Ureter (tissue), 1 donor: ENCODE data around the gene HSDL2. TPM values are rescaled to one million over a fixed set of nuclear protein-coding genes. Genes with fewer than 3 reads are reported as not detected.
"Not testable (repeated sequence)": the region's sequence is repeated elsewhere in the genome, so short reads cannot be mapped to it uniquely, and the experiment has no call there.

Experiments used
- DNase-seq: peaks from one replicate; pipeline ENCODE4 v3.0.0-alpha.2; 2020; ENCODE audit warnings: low spot score
- total RNA-seq: library from RNA; stranded (reverse); gene quantifications from one replicate; pipeline ENCODE4 v1.2.4, GENCODE V29; 2023
- donor health status: DM: yes; HTN: yes; CAD: no.

Gene HSDL2
- total RNA-seq, 1 donor from 2014 or later: 61.4 TPM

DNA sequence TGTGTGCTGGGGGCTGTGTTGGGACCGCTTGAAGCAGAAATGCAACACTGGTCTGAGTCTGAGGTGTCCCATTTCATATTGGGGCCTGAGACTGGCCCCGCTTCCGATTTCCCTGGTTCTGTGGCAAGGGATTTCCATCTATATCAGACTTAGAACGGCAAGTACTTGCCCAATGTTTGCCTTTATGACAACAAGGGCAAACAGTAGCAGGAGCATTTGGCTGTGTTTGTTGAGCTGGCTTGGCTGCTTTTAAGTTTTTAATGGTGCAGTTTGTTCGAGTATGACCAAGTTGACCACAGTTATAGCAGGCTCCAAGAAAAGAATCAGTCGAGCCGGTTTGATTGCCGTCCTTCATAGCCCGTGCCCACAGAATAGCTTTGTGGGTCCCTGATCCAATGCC lies 17.0 kb downstream of the HSDL2 start:
- DNase-seq: no peak

DNA sequence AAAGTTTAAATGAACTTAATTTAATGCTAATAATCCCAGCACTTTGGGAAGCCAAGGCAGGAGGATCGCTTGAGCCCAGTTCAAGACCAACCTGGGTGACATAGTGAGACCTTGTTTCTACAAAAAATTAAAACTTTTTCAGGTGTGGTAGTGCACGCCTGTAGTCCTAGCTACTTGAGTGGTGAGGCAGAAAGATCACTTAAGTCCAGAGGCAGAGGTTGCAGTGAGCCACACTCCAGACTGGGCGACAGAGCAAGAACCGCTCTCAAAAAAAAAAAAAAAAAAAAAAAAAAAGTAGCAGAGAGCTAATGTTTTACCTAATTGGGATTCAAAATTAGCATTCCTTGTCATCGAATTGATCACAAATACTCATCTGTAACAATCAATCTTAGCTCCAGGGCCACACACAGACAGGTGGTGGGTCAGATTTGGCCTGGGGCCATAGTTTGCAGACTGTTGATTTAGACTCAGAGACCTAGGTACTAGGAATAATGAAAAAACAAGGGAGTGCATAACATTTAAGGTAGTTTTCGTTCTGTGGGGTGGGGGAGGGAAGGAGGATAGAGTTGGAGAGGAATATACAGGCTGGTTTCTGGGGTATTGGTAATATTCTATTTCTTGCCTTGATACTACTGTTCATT lies 21.4 kb downstream of the HSDL2 start:
- DNase-seq: no peak

DNA sequence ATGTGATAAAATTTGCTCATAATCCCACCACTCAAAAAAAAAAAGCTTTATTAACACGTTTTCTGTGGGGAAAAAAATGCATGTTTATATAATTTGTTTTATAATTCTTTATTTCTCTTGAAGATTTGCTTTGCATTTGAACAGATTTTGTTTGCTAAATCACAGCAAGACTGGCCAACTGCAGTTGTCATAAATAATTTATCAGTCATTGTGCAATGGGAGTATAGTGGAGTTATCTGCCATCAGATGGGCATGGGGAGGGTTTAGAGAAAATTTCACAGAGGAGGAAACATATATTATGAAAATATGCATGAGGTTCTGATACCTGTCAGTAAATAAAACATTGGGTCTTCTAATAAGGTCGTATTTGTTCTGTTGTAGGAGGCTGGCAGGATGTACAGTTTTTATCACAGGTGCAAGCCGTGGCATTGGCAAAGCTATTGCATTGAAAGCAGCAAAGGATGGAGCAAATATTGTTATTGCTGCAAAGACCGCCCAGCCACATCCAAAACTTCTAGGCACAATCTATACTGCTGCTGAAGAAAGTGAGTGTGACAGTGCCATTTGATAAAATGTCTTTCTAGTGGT lies 23.8 kb downstream of the HSDL2 start:
- no peak for DNase-seq

DNA sequence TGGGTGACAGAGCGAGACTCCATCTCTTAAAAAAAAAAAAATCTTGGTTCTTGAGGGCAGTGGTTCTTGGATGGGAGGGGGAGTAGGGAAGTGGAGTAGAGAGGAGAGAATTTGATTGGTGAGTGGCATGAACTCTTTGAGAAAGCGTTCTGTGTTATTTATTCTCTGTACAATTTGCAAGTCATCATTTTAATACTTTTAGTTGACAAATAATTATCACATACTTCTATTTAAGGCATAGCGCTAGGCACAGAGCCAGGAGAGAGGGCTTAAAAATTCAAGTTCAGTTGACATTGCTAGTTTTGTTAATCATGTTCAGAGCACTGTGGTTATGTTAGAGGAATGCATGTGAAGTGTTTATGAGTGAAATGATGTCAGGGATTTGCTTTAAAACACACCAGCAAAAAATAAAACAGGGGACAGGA lies 24.6 kb downstream of the HSDL2 start:
- DNase-seq: no peak

DNA sequence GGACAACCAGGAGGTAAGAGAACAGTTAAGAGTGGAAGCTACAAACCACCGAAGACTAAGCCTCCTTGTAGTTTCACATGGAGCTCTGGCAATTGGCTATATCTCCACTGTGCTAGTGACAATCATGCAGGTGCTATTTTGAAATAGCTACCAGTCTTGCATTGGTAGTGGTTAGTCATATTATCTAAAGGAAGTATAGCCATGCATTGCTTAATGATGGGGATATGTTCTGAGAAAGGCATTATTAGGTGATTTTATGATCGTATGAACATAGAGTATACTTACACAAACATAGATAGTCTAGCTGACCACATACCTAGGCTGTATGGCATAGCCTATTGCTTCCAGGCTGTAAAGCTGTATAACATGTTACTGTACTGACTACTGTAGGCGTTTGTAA lies 28.4 kb downstream of the HSDL2 start:
- DNase-seq: no peak

DNA sequence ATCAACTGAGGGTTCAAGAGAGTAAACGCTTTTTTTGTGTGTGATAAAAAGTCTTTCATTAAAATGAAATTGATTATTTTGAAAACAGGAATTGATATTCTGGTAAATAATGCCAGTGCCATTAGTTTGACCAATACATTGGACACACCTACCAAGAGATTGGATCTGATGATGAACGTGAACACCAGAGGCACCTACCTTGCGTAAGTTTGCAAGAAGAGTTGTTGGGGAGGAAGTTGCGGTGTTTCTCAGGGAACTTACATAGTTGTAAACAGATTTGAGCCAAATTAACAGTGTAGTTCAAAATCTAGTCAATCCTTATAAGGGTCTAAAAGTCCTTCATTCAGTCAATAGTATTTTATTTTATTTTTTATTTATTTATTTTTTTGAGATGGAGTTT lies 28.9 kb downstream of the HSDL2 start:
- no peak for DNase-seq

DNA sequence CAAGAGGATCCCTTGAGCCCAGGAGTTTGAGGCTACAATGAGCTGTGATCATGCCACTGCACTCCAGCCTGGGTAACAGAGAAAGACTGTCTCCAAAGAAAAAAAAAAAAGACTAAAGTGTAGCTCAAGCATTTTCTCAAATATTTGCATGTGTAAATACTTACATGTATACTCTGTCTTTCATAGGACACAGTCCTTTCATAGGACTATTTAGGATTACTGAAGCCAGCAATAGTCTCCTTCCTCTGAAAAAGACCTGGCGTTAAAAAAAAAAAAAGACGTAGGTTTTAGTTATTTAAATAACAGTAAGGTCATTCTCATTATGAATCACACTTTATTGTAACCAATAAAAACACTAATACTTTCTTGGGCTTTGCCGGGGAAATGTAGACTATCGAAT lies 29.9 kb downstream of the HSDL2 start:
- no peak for DNase-seq

DNA sequence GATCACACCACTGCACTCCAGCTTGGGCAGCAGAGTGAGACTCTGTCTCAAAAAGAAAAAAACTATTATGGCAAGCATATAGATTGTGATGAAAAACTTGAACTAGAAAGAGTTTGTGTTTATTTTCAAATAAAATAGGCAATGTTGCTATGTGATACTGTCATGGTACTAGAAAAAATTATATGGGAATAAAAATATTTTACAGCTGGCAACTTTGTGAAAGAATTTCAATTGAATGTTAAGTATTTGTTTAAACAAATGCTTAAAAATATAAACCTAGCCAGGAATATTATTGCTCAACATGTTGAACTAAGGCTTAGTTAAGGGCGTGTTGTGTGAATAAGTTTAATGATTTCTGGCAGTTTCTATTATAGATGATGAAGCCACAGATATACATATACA lies 31.7 kb downstream of the HSDL2 start:
- no peak for DNase-seq

DNA sequence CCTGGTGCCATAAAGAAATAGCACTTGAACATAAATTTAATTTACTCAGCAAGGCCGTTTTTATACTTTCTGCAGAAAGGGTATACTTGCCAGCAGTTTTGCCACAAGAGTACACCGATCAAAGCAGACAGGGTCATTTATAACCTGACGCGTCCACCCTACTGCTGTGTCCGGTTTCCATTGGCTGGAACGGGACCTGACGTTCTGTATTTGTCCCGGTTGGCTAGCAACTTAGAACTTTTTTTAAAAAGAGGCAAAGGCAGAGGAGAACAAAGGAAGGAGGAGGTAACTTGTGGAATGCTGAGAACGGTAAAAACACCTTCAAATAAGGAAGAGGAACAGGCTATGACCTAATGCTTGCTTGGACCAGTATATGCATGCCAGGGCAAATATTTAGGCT lies 33.8 kb downstream of the HSDL2 start:
- DNase-seq: not testable (repeated sequence)

DNA sequence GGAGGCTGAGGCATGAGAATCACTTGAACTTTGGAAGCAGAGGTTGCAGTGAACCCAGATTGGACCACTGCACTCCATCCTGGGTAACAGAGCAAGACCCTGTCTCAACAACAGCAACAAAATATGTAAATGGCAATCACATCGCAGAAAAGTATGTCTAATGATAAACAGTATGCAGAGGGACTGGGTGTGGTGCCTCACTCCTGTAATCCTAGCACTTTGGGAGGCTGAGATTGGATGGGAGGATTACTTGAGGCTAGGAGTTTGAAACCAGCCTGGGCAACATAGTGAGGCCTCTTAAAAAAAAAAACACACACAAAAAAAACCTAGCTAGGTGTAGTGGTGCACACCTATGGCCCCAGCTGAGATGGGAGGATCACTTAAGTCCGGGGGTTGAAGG lies 40.3 kb downstream of the HSDL2 start:
- DNase-seq: no peak

DNA sequence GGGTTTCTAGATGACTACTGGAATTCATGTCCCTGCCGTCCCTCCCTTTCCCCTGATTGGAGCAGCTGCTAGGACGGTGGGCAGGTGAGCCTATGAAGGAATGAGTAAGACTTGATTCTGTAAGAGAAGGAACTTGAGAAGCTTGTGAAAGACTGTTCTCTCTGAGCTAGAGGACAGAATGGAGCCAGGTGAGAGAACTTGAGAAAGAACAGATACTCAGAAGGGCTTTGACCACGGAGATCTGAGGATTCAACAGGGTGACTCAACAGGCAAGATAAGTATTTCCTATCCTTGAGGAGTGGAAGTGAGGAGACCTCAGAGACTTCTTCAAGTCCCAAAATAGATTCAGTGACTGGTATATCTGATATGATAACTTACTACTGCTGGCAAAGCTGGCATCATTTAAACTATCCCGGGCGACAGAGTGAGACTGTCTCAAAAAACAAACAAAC lies 41.9 kb downstream of the HSDL2 start:
- DNase-seq: no peak

DNA sequence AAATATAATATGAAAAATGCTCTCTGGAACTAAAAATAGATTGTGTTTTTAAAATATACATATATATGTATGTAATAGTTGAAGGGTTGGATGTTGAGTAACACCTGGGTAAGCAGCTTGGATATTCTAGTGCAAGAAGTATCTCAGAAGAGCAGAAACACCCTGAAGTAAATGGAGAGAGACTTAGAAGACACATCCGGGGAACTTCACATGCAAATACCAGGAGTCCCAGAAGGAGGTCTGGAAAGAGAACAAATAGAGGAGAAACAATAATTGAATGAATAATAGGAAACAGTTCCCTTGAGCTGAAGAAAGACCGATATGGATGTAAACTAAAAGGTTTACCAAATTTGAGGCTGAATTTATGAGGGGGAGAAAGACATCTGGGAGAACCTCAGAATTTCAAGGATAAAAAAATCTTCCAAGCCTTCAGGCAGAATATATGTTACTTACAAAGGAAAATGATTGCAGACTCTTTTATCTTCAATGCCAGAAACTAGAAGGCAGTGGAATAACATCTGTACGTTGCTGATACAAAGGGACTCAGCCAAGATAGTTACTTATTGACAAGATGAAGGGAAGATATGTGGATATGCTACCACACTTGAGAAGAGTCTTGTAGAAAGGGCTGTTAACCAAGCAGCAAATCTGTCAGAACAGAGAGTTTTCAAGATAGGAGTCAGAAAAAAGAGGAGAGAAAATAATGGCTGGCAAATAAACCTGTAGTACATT lies 42.7 kb downstream of the HSDL2 start:
- no peak for DNase-seq

DNA sequence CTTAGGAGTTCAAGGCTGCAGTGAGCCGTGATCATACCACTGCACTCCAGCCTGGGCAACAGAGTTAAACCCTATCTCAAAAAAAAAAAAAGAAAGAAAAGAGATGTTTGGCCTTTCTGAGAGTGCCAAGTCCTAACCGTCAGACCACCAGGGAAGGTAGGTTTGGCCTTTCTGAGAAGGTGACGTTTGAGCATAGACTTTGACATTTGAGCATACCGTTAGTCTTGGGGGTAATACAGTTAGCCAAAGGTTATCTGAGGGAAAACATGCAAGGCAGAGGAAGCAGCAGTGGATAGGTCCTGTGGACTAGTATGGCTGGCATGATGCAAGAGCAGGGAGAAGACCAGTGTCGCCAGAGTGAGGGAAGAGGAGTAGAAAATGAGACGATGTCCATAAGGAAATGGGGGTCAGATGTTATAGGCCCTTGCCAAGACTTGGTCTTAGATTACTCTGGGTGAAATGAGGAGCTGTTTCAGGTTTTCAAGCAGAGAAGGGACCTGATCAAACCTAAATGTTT lies 50.2 kb downstream of the HSDL2 start:
- no peak for DNase-seq

DNA sequence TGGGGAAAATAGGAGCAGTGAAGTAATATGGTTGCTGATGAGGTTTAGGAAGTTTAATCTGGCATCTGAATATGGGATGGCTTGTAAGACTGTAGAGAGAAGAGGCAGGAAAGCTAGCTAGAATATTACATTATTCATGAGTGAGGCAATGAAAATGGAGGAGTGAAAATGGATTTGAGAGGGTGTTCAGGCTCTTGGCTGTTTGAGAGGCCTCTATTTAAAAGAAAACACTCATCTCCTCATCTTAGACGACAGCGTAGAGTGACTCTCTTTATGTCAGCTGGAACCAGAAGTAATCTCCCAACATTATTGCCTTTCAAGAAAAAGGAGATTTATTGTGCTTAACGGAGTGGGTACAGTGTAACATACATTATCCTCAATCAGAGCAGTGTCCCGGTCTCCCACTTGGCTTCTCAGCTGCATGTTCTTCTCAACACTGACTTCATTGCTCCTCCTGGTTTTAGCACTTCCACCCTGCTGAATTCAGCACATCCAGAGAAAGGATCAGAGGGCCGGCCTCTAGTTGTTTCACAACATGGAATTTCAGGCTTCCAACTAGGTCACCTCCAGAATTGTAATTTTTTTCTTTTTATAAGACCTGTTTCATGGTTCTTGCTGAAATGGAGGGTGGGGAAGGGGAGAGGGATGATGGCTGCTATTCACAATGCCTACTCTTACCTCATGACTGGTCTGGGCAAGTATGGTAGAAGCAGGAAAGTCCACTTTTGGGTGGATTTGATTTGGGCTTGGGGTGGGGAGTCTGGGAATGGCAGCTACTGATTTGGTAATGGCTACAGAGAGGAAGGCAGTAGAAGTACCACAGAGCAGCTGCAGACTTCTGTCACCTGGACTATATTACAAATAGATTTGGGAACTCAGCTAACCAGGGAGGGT lies 53.8 kb downstream of the HSDL2 start:
- DNase-seq: no peak

DNA sequence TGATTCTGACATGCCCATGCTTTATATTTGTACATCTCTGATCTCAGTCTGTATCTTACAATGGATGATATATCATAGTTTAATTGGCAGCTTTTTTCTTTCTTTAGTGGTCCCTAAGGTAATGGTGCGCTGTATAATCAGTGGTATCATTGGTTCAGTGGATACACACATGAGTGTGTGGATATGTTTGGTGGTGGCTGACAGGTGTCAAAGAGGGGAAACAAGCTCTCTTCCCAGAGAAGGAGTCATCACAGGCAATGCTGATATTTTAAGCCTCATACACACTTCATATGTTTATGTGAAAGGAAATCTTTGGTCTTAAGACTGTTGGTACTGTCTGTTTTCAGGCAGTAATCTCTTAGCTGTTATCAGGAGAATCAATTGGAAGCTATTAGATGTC lies 54.6 kb downstream of the HSDL2 start:
- no peak for DNase-seq

DNA sequence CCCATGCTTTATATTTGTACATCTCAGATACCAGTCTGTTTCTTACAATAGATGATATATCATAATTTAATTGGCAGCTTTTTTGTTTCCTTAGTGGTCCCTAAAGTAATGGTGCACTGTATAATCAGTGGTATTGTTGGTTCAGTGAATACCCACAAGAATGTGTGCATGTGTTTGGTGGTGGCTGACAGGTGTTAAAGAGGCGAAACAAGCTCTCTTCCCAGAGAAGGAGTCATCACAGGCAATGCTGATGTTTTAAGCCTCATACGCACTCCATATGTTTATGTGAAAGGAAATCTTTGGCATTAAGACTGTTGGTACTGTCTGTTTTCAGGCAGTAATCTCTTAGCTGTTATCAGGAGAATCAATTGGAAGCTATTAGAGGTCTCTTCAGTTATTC lies 57.5 kb downstream of the HSDL2 start:
- no peak for DNase-seq

DNA sequence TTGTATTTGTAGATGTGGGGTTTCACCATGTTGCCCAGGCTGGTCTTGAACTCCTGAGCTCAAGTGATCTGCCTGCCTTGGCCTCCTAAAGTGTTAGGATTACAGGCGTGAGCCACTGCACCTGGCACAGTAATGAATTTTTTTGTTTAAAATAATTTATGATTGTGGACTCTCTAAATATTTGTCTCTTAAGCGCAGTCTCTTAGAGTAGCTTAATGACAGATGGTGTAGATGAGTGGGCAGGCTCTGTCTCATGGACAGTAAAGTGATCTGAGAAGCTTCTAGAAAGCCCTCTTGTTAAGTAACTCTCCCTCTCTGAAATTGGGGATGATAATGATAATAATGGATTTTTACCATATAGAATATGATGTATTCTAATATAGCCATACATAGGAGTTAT lies 59.3 kb downstream of the HSDL2 start:
- DNase-seq: no peak

DNA sequence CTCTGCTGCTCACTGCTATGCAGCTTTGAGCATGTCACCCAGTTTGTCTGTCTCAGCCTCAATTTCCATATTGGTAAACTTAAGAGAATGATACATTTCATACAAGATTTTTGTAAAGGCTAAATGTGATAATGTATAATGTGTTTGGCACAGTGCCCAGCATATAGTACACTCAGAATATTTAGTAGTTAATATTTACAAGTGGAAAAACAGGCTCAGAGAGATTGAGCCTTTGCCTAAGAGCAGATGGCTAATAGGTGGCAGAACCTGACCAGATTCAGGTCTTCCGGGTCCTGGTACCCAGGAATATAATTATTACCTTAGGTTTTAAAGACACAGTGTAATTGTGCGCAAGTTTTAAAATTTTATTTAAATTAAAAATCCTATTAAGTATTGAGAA lies 59.9 kb downstream of the HSDL2 start:
- DNase-seq: no peak

DNA sequence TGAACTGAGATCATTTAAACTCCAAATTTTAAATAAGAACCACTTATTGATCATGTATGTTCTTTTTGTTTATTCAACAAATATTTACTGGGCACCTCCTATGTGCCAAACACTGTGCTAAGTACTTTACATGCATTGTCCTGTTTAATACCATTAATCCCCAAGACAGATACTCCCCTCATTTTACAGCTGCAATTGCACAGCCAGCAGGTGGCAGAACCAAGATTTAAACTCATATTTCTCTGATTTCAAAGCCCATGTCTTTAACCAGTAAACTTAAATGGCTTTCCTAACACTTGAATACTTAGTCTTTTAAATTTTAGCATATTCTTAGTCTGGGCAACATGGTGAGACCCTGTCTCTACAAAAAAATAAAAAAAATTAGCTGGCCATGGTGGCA lies 63.3 kb downstream of the HSDL2 start:
- DNase-seq: no peak

DNA sequence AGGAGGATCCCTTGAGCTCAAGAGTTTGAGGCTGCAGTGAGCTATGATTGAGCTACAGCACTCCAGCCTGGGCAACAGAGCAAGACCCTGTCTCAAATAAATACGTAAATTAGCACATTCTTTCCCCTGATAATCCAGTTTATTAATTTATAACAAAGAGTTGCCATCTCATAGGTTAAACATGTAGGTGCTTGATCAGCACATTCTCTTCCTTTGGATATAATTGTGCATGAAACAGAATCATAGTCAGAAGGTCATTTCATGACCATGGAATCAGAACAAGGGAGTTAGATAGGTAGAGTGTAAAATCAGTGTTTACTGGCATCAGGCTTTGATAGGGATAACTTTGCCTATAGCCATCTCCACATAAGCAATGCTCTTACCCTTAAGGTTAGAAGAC lies 63.7 kb downstream of the HSDL2 start:
- DNase-seq: no peak

DNA sequence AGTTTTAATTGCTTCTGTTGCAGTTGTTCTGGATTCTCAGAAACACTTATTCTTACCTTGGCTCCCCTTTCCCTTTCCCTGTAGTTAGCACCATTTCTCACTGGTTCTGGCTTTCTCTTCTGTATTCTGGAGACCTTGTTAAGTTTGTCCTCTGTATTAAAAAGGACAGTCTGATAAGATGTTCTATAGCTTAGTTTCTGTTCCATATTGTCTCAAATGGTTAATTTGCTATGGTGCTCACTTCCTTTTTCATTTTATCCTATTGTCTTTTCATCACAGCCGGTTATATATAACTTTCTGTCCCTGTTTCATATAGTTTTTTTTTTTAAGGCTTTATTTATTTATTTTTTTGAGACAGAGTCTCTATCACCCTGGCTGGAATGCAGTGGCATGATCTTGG lies 65.3 kb downstream of the HSDL2 start:
- DNase-seq: no peak

DNA sequence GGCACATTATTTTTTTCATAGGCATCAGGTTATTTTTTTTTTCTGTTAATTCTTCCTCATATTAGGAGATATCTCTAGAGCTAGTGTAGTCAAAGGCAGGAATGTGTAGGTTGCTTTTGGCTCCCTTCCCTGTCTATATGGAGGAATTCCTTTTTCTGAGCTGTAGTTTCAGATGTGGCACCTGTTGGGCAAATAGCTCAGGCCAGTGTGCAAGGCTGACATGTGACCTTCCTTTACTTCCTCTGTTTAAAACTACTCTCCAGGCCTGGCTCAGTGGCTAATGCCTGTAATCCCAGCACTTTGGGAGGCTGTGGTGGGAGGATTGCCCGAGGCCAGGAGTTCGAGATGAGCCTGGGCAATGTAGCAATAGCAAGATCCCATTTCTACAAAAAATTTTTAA lies 66.2 kb downstream of the HSDL2 start:
- DNase-seq: no peak
